HG02588 (cell line): Measurements from ENCODE around the gene SDHA.
"Not testable (repeated sequence)": the region's sequence is repeated elsewhere in the genome, so short reads cannot be mapped to it uniquely, and the experiment has no call there.

ENCODE experiments used
- ATAC-seq: cut with Tn5 transposase; IDR thresholded peaks from one replicate; pipeline ENCODE4 v1.9.1; 2021; ENCODE audit warnings: mild to moderate bottlenecking, moderate library complexity; ENCODE audit not compliant: unreplicated experiment

SDHA gene

DNA sequence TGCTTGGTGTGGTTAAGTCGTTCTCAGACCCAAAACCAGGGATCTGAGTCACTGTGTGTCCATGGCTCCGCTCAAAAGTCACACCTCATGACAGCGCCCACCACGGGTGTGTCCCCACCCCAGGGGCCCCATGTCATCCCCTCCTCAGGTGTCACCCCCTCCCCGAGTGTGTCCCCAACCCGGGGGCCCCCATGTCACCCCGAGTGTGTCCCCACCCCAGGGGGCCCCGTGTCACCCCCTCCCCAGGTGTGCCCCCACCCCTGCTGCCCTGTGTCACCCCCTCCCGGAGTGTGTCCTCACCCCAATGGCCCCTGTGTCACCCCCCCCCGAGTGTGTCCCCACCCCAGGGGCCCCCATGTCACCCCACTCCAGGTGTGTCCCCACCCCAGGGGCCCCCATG, 21.8 kb upstream of the SDHA start:
- ATAC-seq = no peak

DNA sequence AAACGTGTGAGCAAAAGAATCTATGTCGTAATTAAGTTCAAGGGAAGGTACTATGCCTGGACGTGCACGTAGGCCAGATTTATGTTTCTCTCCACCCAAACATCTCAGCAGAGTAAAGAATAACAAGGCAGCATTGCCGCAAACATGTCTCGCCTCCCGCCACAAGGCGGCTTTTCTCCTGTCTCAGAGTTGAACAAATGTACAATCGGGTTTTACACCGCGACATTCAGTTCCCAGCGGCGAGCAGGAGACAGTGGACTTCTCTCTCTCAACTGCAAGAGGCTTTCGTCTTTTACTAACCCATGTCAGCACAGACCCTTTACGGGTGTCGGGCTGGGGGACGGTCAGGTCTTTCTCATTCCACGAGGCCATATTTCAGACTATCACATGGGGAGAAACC, 21.1 kb upstream of the SDHA start:
- ATAC-seq = not testable (repeated sequence)

DNA sequence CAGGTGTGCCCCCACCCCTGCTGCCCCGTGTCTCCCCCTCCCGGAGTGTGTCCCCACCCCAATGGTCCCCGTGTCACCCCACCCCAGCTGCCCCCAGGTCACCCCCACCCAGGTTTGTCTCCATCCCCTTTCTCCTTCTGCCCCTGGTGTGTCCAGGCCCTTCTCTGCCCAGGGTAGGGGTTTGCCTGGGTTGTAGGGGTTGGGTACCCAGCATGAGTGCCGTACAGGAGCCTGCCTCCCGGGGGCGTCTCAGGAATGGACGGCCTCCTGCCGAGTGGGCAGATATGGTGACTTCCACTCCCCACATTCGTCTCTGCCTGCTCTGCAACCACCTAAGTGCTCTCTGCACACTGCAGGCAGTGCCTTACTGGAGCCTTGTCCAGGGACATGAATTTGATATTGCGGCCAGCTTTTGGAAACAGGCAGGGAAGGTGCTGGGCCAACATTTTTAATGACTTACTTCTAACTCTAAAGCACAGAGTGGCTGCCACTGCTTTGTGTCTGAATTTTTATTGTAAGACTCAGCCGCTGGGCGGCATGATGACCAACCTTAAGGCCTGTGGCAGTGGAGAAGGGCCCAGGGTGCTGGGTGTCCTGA, 20.1 kb upstream of the SDHA start:
- ATAC-seq = no peak

- ATAC-seq = no peak
Measured at GRCh38 chr5:198516-199196, 19.5 kb upstream of the SDHA start.

DNA sequence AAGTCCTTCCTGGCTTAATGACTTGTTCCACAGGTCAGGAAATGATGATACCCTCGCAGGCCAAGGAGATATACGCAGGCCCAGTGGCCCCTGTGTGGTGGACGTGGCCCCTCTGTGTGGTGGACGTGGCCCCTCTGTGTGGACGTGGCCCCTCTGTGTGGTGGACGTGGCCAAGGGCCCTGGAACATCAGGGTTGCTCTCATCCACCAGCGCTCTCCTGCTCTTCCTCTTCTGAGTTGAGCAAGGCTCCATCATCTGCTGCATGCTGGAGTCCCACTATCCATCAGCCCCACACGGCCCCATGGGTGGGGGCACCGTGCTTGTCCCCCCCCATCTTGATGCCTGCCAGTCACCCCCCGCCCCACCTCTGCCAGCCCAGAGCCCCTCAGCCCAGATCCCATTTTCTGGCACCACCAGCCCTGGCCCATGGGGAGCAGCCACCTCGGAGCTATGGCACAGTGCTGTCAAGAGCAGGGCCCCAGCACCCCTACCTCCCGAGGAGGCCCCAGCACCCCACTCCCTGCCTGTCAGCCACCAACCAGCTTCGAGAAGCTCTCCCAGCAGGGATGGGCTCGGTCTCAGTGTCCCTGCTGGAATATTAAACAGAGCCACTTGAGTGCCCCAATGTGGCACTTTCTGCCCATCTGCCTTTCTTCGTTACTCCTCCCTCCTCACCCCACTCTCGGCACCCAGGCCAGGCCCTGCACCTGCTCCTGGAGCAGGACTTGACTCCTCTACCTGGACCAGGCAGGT, 18.7 kb upstream of the SDHA start:
- no peak for ATAC-seq

DNA sequence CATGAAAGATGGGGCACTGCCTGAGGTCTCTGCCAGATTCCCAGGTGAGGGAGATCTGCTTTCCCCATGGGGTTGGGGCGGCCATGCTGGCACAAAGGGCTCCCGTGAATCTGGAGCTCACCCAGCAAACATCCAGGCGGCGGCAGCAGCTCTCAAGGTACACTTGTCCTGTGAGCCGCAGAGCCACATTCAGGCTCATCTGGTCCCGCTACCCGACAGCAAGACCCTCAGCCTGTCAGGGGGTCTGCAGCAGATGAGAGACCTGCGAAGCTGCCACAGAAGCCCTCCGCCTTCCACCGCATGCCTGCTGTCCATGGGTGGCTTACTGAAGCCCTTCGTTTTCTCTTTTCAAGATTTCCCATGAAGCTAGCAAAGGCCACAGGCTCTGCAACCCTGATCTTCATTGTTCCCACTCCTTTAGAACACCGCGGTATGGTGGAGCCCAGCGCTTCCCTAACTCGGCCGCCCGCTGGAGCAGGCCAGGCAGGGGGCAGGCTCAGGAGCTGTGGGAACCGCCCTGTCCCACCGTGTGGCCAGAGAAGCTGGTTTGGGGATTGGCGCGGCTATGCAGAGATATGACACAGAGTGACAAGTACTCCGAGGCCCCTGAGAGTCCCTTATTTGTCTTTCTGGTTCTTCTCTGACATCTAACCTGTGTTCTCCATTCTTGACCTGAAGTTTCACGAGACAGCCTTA, 18.0 kb upstream of the SDHA start:
- ATAC-seq = no peak

GRCh38 chr5:200985-201384, 17.1 kb upstream of the SDHA start:
- ATAC-seq = no peak

GRCh38 chr5:201672-202071, 16.4 kb upstream of the SDHA start:
- no peak for ATAC-seq

DNA sequence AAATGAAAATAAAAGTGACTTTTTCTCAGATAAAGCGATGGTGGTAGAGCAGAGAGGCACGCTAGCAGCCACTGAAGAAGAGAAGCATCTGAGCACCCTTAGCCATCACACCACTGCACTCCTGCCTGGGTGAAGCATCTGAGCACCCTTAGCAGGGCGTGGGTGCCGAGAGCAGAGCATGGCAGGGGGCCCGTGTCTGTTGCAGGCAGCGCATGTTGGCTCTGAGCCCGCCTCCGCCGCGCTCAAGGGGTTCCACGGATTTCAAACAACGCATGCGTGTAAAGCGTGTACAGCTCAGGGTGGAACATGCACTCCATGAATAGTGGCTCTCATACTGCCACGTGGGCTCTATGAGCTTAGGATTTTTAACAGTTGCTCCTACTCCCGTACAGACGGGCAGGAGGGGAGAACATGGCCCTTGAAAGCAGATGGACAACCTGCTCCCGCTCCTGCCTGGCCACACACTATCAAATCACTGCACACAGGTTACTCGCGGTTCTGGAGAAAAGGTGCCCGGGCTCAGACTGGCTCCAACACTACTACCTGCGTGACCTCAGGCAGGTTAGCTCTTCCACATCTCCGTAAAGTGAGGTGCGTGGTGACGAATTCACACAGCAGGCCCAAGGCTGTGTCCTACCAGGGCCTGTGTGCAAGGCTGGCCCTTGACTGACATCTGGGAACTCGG, 14.7 kb upstream of the SDHA start:
- no peak for ATAC-seq

- ATAC-seq = no peak
Measured at GRCh38 chr5:204001-204400, 14.1 kb upstream of the SDHA start.

DNA sequence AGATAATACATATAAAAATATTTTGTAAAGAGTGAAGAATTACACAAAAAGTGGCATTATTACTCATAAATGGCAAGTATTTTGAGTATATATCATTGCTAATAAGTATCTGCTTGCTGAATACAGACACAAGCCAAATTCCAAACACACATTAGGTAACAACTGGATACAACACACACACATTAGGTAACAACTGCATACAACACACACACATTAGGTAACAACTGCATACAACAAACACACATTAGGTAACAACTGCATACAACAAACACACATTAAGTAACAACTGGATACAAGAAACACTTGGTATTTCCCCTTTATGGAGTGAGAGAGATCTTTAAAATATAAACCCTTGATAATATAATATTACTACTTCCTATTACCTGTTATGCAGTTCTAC, 13.7 kb upstream of the SDHA start:
- no peak for ATAC-seq

DNA sequence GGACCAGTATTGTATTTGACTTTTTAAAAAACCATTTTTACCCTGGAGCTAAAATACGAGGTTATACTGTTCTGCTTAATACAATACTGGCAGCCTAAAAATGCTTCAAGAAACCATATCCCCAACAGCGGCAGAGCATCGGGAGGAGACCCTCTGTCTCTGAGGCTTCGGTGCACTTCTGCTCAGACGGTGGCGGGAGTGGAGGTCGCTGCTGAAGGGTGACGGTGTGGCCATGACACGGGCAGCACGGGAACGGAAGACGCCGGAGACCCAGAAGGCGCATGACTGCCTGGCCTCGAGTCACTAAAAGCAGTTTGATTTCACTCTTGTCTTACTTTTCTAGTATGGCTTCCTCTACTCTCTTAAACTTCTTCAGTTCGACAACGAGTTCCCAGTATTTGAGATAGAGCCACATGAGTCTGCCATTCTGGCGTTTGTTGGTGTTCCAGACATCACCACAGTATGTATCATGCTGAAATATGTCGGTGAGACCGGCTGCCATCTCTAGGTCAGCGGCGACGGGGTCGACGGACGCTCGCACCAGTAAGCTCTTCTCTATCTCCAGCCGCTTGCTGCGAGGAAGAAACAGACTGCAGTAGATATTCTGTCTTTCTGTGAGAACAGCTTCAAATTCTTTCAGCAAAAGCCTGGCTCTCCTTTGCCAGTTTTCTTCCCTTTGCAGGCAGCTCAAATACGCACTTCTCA, 13.0 kb upstream of the SDHA start:
- no peak for ATAC-seq

DNA sequence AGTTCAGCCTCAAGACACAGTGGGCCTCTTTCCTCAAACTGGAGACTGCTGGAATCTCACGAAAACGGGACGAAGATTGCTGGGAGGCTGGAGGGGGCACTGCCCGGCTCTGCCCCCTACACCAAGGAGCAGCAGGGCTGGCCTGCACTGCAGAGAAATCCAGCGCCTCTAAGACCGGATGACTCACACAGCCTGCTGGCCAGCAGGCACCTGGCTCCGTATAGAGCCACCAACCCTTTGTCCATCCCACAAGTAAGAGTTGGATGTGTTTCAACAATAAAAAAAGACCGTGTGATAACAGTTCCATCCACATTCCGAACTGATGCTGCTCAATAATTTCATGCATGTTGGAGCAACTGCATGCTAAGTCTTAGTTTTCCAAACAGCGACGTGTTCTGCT, 11.7 kb upstream of the SDHA start:
- no peak for ATAC-seq

DNA sequence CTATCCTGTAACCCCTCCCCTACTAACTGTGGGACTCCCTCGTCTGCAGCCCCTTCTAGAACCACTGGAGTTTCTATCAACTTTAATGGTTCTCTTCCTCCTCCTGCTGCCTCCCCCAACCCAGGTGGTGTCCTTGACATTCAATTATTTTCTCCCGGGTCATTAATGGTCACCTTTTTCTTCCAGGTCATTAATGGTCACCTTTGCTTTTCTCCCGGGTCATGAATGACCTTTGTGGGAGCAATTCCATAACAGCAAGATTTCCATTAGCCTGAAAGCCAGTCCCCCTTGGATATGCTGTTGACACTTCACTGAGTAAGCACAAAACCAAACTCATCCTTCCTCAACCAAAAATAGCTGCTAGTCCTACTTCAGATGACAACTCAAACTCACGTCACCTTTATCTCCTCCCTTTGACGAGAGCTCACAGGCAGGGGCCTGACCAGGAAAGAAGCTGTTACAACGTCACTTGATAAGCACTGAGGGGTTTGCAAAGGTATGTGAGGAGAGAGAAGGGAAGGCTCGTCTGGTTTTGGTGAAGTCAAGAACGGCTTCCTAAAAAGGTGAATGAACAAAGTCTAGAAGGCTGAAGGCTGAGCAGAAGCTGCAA, 11.1 kb upstream of the SDHA start:
- no peak for ATAC-seq

GRCh38 chr5:207599-207998, 10.5 kb upstream of the SDHA start:
- no peak for ATAC-seq

DNA sequence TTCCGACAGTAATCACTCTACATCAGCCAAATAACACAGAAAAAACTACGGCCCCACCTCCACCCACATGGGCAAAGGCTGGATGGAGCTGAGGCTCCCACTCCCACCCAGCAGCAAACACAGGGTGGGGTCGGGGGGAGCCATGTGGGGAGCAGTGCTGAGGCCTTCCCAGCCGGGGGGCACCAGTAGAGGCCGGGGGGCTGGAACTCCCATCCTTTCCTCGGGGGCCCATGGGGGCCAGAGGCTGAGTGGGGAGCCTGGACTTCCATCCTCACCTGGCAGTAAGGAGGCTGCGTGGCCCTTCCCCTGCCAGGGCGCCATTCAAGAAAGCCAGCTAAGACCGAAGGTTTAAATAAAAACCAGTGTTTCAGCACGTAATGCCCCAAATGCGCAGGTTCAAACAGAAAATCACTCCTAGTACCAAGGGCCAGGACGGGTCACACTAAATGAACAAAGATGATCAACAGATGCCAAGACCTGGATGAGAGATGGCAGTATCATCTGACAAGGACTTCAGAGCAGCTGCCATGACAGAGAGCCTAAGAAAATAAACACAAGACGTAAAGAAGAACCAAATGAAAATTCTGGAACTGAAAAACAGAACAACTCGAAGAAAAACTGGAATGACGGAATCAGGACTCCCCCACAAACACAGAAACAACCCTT, 9.5 kb upstream of the SDHA start:
- ATAC-seq = no peak

DNA sequence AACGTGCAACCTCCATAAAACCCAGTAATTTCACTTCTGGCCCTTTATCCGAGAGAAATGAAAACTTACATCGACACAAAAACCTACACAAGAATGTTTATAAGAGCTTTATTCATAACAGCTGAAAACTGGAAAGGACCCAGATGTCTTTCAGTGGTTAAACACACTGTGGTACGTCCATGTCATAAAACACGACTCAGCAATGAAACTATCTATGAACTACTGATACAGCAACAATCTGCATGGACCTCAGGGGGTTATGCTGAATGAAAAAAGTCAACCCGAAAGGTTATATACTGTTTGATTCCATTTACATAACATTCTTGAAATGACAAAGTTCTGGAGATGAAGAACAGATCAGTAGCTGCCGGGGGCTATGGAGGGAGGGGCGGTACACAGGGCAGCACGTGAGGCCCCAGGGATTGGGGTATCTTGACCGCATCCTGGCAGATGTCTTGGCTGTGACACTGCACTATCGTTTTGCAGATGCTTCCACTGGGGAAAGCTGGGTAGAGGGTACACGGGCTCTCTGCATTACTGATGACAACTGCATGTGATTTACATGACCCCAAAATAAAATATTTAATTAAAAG, 4.2 kb upstream of the SDHA start:
- no peak for ATAC-seq

DNA sequence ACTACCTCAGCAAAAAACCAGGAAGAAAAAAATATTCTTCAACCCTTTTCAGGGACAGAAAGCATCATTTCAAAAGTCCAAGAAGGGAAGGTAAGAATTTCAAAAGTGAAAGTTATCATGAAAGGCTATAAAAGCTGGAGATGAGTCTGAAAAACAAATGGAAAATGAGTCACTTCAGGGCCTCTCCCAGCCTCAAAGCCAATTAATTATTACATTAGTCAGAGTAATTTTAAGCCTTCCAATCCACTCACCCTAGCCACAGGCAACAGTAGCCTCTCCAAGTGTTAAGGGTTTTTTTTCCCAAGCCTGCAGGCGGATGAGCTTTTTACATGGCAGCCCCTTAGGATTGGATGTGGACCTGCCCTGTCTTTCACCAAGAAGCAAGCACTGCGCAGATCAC, 2.9 kb upstream of the SDHA start:
- ATAC-seq = not testable (repeated sequence)

GRCh38 chr5:216076-216475, 2.0 kb upstream of the SDHA start:
- not testable (repeated sequence) for ATAC-seq
